HPDE6-E6E7 (cell line): ENCODE results near the gene AP2A2.
"Not testable (repeated sequence)": the region's sequence is repeated elsewhere in the genome, so short reads cannot be mapped to it uniquely, and the experiment has no call there.

Experiments
- DNase-seq: peaks from one replicate; pipeline ENCODE4 v3.0.0; 2011; ENCODE audit warnings: missing footprints; ENCODE audit errors: extremely low spot score

The AP2A2 gene

GRCh38 chr11:975376-975775, 49.7 kb downstream of the AP2A2 start:
- DNase-seq: not testable (repeated sequence)

DNA sequence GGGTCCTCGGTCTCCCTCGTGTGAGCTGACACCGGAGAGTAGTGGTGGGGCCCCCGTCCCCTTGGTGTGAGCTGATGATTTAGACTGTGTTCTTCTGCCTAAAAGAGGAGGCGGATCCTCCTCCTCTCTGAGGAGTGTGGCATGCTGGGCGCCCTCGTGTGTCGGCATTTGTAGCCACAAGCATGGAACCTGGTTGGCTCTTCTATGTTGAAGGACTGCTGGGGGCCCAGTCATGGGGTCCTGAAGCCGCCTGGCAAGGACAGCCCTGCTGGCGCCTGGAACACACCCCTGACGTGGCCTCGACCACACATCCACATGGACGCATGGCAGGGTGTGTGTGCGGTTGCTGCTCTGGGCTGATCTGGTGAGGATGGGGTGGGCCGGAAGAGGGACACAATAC, 50.2 kb downstream of the AP2A2 start:
- DNase-seq: no peak

DNA sequence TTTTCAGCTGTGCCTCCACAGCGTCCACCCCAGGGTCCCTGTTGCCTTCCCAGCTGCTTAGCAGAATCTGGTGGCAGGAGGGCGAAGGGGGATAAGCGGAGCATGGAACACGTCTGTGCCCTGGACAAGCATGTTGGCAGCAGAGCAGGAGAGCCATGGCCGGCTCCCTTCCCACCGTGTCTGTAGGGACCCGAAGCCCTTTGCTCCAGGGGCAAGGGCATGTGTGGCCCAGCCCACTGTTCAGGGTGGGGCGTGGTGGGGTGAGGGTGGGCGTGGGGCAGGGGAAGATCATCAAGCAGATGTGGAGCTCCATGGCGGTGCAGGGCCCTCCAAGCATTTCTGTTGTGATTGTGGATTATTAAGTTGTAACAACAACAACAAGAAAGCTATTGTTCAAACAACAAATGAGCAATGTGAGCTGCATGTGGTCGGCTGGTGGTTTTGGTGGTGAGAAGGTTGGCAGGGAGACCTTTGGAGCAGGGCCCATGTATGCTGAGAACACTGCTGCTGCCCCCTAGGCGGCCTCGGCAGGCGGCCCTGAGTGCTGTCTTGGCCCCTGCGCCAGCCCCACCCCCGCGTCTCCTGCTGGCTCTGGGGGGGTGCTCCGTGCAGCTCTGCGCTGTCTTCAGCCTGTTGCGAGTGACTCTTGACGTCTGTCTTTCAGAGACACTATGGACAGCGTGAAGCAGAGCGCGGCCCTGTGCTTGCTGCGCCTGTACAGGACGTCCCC, 50.9 kb downstream of the AP2A2 start:
- no peak for DNase-seq

DNA sequence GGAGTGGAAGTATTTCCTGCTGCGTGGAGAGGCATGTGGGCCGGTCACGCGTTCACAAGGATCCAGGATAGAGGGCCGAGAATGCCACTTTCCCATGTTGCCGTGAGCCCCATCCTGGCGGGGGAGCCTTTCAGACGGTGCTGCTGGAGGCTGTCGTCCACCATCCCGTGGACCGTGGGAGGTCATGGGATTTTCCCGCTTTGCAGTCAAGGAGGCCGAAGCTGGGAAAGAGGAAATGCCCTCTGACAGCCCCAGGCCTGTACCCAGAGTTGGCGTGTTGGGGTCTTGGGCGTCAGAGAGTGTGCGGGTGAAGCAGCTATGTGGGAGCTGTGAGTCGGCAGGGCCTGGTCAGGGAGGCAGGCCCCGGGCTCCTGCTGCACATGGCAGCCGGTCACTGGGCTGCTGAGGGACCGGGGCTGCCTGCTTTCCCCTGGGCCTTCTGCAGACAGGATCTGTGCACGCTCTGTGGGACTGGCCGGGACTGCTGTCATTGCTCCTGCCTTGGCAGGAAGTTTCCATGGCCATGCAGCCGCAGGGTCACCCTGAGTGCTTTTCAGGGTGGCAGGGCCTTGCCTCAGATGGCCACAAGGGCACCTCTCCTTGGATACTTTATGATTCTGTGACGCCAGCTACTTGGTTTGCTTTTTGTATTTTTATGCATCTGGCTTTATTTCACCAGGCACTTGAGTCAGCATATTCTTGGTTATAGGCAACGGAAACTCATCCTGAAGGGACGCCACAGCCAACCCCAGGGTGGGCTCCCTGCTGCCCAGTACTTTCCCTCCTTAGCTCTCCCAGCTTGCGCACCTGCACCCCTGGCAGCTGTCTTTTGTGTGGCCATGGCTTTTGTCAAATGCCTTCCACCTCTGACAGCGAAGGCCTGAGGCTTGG, 52.4 kb downstream of the AP2A2 start:
- no peak for DNase-seq

GRCh38 chr11:978781-979180, 53.1 kb downstream of the AP2A2 start:
- no peak for DNase-seq

- no peak for DNase-seq
Measured at GRCh38 chr11:980438-981357, 55.0 kb downstream of the AP2A2 start.

DNA sequence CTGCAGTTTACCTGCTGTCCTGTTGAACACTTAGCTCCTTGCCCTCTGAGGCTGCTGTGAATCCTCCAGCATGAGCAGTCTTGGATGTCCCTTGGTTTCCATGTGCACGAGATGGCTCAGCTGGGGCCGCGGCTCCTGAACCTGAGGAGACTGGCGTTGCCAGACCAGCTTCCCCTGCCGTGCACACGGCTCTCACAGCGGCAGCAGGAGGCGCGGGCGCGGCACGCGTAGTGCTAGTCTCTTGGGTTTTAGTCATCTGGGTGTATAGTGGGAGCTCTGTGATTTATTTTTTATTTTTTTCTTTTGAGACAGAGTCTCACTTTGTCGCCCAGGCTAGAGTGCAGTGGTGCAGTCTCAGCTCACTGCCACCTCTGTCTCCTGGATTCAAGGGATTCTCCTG, 56.1 kb downstream of the AP2A2 start:
- DNase-seq: no peak

GRCh38 chr11:984546-984945, 58.9 kb downstream of the AP2A2 start:
- no peak for DNase-seq

DNA sequence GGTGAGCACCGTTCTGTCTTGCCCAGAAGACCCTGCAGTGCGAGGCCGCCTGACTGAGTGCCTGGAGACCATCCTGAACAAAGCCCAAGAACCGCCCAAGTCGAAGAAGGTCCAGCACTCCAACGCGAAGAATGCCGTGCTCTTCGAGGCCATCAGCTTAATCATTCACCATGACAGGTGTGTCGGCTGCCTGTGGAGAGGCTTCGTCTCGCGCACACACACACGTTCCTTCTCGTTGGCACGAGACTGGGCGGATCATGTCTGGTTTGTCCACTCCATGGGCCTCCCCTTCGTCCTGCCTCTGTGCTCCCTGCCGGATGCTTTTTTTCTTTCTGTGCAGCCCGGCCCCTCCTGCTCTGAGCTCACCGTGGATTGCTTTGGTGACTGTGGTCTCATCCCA, 59.7 kb downstream of the AP2A2 start:
- DNase-seq: no peak

DNA sequence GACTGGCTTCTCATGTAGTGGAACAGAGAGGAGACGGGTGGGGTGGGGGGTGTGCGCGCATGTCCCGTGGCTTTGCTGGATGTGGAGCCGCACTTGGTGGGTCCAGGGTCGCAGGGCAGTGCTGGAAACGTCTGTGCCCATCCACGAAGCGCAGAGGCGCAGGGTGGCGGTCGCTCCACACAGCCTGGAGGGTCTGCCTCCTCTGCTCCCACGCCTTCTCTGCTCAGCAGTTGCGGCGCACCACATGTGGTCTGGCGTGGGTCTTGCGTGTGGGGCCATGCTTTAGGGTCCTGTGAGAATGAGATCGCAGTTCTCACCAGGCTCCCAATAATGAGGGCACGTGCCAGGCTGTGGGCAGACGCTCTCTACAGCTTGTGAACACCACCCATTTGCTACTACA, 60.2 kb downstream of the AP2A2 start:
- DNase-seq: no peak

DNA sequence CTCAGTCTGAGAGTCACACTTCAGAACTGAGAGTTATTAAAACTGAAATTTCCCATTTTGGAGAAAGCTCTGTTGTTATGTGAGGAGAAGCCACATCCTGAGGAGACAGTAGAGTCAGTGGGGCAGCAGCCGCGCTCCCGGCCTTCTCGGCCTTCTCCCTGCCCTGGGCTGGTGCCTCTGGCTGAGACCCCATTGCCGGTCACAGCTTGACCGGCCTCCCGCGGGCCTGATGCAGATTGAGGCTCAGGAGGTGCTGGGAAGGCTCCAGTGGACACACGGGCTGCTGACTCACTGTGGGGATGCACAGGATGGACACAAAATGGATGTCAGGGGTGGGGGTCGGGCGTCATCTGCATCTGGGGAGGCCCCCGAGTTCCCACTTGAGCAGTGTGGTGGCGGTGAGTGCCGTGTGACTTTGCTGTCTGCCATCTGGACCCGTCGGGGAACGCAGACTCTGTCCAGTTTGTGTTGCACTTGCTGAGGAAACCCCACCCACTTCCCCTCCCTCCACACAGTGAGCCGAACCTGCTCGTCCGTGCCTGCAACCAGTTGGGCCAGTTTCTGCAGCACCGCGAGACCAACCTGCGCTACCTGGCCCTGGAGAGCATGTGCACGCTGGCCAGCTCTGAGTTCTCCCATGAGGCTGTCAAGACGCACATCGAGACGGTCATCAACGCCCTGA, 60.7 kb downstream of the AP2A2 start:
- no peak for DNase-seq

DNA sequence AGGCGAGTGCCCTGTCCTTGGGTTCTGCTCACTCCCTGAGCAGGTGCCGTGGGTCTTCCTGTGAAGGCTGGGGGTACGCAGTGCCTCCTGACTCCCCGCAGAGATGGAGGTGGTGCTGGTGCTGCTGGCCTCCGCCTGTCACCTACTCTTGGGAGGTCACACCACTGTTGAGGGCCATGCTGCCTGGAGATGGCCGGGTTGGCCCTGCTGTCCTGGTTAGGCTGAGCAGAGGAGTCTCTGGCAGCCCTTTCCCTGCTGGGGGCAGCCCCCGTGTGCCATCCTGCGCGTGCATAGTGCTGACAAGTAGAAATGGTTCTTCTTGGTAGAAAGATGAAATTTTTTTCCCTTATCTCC, 61.3 kb downstream of the AP2A2 start:
- no peak for DNase-seq

- no peak for DNase-seq
Measured at GRCh38 chr11:987671-988070, 62.0 kb downstream of the AP2A2 start.

GRCh38 chr11:990101-990500, 64.4 kb downstream of the AP2A2 start:
- DNase-seq: no peak

- DNase-seq: no peak
Measured at GRCh38 chr11:991034-991433, 65.4 kb downstream of the AP2A2 start.

DNA sequence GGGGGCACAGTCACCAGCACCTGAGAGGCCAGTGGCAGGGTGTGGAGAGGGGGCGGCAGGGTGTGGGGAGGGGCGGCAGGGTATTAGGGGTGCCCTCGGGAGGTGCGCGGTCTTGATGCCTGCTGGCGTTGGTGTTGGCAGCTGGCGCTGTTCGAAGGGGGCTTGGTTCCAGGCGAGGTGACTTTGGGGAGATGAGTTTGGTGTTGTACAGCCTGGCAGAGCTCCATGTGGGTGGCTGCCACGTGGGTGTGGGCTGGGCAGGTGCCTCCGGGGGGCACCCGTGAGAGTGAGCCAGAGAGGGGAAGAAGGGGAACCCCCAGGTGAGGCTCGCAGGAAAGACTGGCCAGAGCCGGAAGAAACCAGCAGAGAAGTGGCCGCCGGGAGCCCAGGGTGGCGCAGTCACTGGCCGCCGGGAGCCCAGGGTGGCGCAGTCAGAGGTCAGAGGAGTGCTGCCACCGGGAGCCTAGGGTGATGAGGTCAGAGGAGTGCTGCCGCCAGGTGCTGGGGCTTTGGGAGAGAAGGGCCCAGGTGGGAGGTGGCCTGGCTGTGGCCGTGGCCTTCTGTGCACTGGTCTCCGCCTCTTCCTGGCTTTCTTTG, 66.1 kb downstream of the AP2A2 start:
- DNase-seq: no peak

DNA sequence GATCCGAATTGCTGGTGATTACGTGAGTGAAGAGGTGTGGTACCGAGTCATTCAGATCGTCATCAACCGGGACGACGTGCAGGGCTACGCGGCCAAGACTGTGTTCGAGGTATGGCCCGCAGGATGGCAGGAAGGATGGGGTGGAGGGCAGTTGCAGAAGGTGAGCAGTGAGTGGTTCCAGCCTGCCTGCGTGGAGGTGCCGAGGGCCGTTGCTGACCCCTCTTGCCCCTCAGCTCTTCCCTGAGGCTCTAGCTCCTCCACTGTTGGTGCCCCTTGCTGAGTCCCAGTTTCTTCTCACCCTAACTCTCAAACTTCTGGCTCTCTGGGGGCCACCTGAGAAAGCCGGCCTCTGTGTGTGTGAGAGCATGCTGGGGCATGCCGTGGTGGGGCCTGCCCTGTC, 66.9 kb downstream of the AP2A2 start:
- no peak for DNase-seq

- DNase-seq: no peak
Measured at GRCh38 chr11:993632-994167, 68.0 kb downstream of the AP2A2 start.

DNA sequence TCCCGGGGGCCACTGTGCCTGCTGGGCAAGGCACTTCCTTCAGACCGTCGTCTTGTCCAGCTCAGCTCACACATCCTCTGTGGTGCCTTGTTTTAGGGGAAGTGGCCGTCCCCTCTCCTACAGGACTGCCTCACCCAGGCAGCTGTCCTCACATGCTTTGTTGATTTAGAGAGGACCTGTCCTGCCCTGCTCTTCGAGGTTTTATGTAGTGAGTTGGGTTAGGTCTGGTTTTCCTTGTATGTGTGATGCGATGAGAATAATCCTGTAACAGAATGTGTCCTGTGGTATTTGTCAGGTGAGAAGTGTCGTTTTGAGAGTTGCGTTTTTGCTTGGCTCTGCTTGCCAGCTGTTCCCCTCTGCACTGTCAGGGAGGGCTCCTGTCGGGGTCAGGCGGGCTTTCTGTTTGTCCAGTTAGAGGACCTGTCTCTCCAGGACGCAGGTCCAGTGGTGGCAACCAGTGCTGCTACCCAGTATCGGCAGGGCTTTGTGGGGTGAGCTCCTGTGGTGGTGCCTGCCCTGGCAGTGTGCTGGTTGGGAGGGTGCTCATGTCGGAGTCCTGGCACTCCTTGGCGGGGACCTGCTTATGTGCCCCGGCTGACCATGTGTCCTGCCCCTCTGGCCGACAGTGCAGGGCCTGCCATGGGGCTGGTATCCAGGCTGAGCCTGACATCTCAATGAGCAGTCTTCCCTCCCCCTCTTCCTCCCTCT, 69.5 kb downstream of the AP2A2 start:
- DNase-seq: no peak

DNA sequence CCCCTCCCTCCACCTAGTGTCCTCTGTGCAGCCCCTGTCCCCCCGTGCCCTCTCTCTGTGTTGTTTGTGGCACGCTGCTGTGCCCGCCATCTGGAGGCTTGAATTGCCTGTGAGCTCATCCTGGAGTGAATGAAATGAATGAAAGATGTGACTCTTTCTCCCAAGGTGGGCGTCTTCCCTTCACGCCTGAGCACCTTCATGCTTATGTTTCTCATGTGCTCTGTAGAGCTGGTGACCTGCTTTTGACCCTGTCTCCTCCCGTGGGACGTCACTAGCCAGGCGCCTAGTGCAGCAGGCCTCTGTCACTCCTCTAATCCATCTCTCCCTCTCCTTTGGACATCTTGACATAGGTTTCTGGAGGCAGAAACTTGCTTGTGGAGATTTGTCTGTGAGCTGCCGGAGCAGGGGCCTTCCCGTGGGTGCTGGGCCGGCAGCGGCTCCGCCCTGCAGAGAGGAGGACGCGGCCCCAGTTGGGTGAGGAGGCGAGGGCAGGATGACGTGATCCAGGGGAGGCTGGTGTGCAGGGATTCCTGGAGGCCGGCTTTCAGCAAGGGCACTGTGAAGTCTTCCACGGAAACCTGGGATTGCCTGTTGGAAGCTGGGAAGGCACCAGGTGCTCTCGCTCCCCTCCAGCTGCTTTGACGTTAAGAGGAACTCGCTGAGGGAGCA, 70.2 kb downstream of the AP2A2 start:
- DNase-seq: no peak
